OCI-LY1 (cell line): ENCODE measurements around the gene KCNH6.

Source experiments
- H2AFZ ChIP-seq: fragments of 200-600 bp; sonication (generic), shearing (Covaris generic); 2 replicates; pipeline ENCODE4 v1.6.0; 2014; ENCODE audit warnings: antibody characterized with exemption, mild to moderate bottlenecking, low read length
- H3F3A ChIP-seq: fragments of 200-600 bp; sonication (generic), shearing (Covaris generic); 2 replicates; pipeline ENCODE4 v1.6.0; 2014; ENCODE audit warnings: mild to moderate bottlenecking, antibody characterized with exemption, low read length, moderate library complexity; ENCODE audit not compliant: insufficient read depth
- H3K27ac ChIP-seq: fragments of 200-600 bp; sonication (generic); 2 replicates; pipeline ENCODE4 v1.5.1; 2014; ENCODE audit warnings: low read length, mixed run types, mild to moderate bottlenecking, low read depth; ENCODE audit not compliant: poor library complexity, severe bottlenecking
- H3K27me3 ChIP-seq: fragments of 200-600 bp; sonication (generic); 2 replicates; pipeline ENCODE4 v1.6.0; 2014; ENCODE audit warnings: antibody characterized with exemption, mild to moderate bottlenecking, low read length, moderate library complexity; ENCODE audit not compliant: insufficient read depth
- H3K36me3 ChIP-seq: fragments of 200-600 bp; sonication (generic); 2 replicates; pipeline ENCODE4 v1.6.1; 2014; ENCODE audit warnings: mild to moderate bottlenecking, antibody characterized with exemption, low read length, moderate library complexity, mixed read lengths; ENCODE audit not compliant: insufficient read depth
- H3K4me1 ChIP-seq: fragments of 200-600 bp; sonication (generic); 2 replicates; pipeline ENCODE4 v1.5.1; 2014; ENCODE audit warnings: mild to moderate bottlenecking, low read length, moderate library complexity; ENCODE audit not compliant: insufficient read depth, severe bottlenecking
- H3K4me2 ChIP-seq: fragments of 200-600 bp; sonication (generic), shearing (Covaris generic); 2 replicates; pipeline ENCODE4 v1.6.1; 2014; ENCODE audit warnings: low read length
- H3K4me3 ChIP-seq: fragments of 200-600 bp; sonication (generic); 2 replicates; pipeline ENCODE4 v1.5.1; 2014; ENCODE audit warnings: low read length, low read depth, mild to moderate bottlenecking, mixed read lengths; ENCODE audit not compliant: poor library complexity, severe bottlenecking
- H3K79me2 ChIP-seq: fragments of 200-600 bp; shearing (Covaris generic); 2 replicates; pipeline ENCODE4 v1.6.1; 2016; ENCODE audit warnings: mixed run types, low read length, mixed read lengths; ENCODE audit not compliant: insufficient read depth
- H3K9ac ChIP-seq: fragments of 200-600 bp; sonication (generic), shearing (Covaris generic); 2 replicates; pipeline ENCODE4 v1.6.1; 2014; ENCODE audit warnings: mild to moderate bottlenecking, low read length, mixed read lengths
- H3K9me2 ChIP-seq: fragments of 200-600 bp; sonication (generic), shearing (Covaris generic); 2 replicates; pipeline ENCODE4 v1.6.1; 2014; ENCODE audit warnings: low read depth, mild to moderate bottlenecking, low read length, mixed read lengths
- H3K9me3 ChIP-seq: fragments of 200-600 bp; shearing (Covaris generic); 2 replicates; pipeline ENCODE4 v1.6.1; 2014; ENCODE audit warnings: low read length, mixed read lengths
- H4K20me1 ChIP-seq: fragments of 200-600 bp; sonication (generic), shearing (Covaris generic); 2 replicates; pipeline ENCODE4 v1.6.0; 2016; ENCODE audit warnings: mild to moderate bottlenecking, low read length; ENCODE audit not compliant: insufficient read depth
- EZH2 ChIP-seq: fragments of 200-600 bp; sonication (generic), shearing (Covaris generic); IDR thresholded peaks from 2 replicates; pipeline ENCODE4 v1.8.0; 2017; ENCODE audit warnings: borderline replicate concordance, mixed run types, mild to moderate bottlenecking, antibody characterized with exemption, low read length, moderate library complexity, mixed read lengths
- TF ChIP-seq, protein P1 (sequence below): fragments of 200-600 bp; sonication (generic), shearing (Covaris generic); IDR thresholded peaks from 2 replicates; pipeline ENCODE4 v1.5.1; 2017; ENCODE audit warnings: mild to moderate bottlenecking, antibody characterized with exemption, low read length, moderate library complexity, mixed read lengths

KCNH6 gene

GRCh38 chr17:63587770-63588169 lies 64.6 kb downstream of the KCNH6 start:
- no peak overlapping the region for H3K4me3 ChIP-seq
- H3K27me3 ChIP-seq: no peaks in the 10 kb centered on the region
- H3K27ac ChIP-seq: no peak overlapping the region
- H2AFZ ChIP-seq: no peak overlapping the region
- no peak overlapping the region for H3K4me2 ChIP-seq
- H3K4me1 ChIP-seq: no peaks in the 10 kb centered on the region
- H3K9me3 ChIP-seq: no peaks in the 10 kb centered on the region
- no peaks in the 10 kb centered on the region for H3K79me2 ChIP-seq
- H3K36me3 ChIP-seq: peaks cover 79% of the 10 kb centered on the region
- TF ChIP-seq EZH2: no peak
- H3K9me2 ChIP-seq: no peaks in the 10 kb centered on the region
- no peaks in the 10 kb centered on the region for H4K20me1 ChIP-seq
- no peaks in the 10 kb centered on the region for H3F3A ChIP-seq
- no peak overlapping the region for H3K9ac ChIP-seq

DNA sequence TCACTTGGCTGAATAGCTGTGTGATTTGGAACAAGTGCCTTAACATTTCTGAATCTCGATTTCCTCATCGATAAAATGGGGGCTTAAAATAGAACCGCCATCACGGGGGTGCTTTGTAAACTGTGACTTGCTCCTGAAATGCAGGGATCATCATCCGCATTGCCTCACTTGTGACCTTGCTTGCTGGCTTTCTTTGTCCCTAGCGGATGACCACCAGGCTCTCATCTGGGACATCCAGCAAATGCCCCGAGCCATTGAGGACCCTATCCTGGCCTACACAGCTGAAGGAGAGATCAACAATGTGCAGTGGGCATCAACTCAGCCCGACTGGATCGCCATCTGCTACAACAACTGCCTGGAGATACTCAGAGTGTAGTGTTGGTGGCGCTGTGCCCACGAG lies 65.6 kb downstream of the KCNH6 start:
- Histone ChIP-seq H2AFZ (no peak overlapping the region), H3K9ac (no peak overlapping the region), H3F3A (no peaks in the 10 kb centered on the region), H3K27ac (no peak overlapping the region), H3K4me3 (no peak overlapping the region), H3K4me2 (no peak overlapping the region), H3K9me3 (no peaks in the 10 kb centered on the region), H4K20me1 (no peaks in the 10 kb centered on the region), H3K9me2 (no peaks in the 10 kb centered on the region), H3K4me1 (no peaks in the 10 kb centered on the region), H3K79me2 (no peaks in the 10 kb centered on the region), H3K36me3 (peaks cover 77% of the 10 kb centered on the region), H3K27me3 (no peaks in the 10 kb centered on the region)
- TF ChIP-seq, protein P1, sequence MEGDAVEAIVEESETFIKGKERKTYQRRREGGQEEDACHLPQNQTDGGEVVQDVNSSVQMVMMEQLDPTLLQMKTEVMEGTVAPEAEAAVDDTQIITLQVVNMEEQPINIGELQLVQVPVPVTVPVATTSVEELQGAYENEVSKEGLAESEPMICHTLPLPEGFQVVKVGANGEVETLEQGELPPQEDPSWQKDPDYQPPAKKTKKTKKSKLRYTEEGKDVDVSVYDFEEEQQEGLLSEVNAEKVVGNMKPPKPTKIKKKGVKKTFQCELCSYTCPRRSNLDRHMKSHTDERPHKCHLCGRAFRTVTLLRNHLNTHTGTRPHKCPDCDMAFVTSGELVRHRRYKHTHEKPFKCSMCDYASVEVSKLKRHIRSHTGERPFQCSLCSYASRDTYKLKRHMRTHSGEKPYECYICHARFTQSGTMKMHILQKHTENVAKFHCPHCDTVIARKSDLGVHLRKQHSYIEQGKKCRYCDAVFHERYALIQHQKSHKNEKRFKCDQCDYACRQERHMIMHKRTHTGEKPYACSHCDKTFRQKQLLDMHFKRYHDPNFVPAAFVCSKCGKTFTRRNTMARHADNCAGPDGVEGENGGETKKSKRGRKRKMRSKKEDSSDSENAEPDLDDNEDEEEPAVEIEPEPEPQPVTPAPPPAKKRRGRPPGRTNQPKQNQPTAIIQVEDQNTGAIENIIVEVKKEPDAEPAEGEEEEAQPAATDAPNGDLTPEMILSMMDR: no peak
- TF ChIP-seq EZH2: no peak

DNA sequence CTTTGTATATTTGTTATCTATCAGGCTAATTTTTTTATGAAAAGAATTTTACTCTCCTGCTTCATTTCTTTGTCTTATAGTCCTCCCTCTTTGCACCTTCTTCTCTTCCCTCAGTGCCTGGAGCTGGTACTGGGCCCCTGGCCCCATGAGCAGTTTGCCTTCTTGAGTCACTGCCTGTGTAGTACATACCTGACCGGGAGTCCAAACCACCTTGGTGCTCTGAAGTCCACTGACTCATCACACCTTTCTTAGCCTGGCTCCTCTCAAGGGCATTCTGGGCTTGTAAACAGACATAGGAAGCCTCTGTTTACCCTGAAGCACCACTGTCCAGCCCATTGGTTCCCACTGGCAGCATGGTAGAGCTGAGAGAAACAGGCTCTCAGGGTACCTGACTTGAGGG lies 66.5 kb downstream of the KCNH6 start:
- H4K20me1 ChIP-seq: no peaks in the 10 kb centered on the region
- H3K4me1 ChIP-seq: no peaks in the 10 kb centered on the region
- no peaks in the 10 kb centered on the region for H3K79me2 ChIP-seq
- TF ChIP-seq, protein P1: no peak
- no peak for TF ChIP-seq EZH2
- H3K4me2 ChIP-seq: no peak overlapping the region
- peaks cover 69% of the 10 kb centered on the region for H3K36me3 ChIP-seq
- no peak overlapping the region for H3K4me3 ChIP-seq
- H3K9me3 ChIP-seq: no peaks in the 10 kb centered on the region
- no peak overlapping the region for H3K9ac ChIP-seq
- H3F3A ChIP-seq: no peaks in the 10 kb centered on the region
- H2AFZ ChIP-seq: no peak overlapping the region
- H3K27ac ChIP-seq: no peak overlapping the region
- H3K27me3 ChIP-seq: no peaks in the 10 kb centered on the region
- H3K9me2 ChIP-seq: no peaks in the 10 kb centered on the region

DNA sequence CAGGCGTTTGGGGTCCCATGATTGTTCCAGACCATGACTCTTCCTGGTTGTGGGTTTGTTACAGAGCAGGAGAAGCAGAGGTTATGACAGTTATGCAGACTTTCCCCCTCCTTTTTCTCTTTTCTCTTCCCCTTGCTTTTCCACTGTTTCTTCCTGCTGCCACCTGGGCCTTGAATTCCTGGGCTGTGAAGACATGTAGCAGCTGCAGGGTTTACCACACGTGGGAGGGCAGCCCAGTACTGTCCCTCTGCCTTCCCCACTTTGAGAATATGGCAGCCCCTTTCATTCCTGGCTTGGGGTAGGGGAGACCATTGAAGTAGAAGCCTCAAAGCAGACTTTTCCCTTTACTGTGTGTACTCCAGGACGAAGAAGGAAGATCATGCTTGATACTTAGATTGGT lies 69.6 kb downstream of the KCNH6 start:
- Histone ChIP-seq H3K4me1 (no peaks in the 10 kb centered on the region), H3K79me2 (no peaks in the 10 kb centered on the region), H3K9ac (no peak overlapping the region), H3K4me3 (no peak overlapping the region), H3K9me2 (no peaks in the 10 kb centered on the region), H3K27ac (no peak overlapping the region), H2AFZ (no peak overlapping the region), H4K20me1 (no peaks in the 10 kb centered on the region), H3K27me3 (no peaks in the 10 kb centered on the region), H3K4me2 (no peak overlapping the region), H3K36me3 (peaks cover 49% of the 10 kb centered on the region), H3K9me3 (no peaks in the 10 kb centered on the region), H3F3A (no peaks in the 10 kb centered on the region)
- no peak for TF ChIP-seq EZH2
- TF ChIP-seq, protein P1: no peak
